ENCODE data around the gene FCHSD2. TPM values are rescaled to one million over a fixed set of nuclear protein-coding genes. Genes with fewer than 3 reads are reported as not detected.
A peak's percentile ranks its signal among the peaks of the same experiment; 100 is the strongest.

The FCHSD2 gene
- total and polyA plus RNA-seq, 2 of the 13 experiments (the other 11 are each of a cell fraction or from before 2014, with no cell fraction given), result 20.5 to 24.8 TPM

DNA sequence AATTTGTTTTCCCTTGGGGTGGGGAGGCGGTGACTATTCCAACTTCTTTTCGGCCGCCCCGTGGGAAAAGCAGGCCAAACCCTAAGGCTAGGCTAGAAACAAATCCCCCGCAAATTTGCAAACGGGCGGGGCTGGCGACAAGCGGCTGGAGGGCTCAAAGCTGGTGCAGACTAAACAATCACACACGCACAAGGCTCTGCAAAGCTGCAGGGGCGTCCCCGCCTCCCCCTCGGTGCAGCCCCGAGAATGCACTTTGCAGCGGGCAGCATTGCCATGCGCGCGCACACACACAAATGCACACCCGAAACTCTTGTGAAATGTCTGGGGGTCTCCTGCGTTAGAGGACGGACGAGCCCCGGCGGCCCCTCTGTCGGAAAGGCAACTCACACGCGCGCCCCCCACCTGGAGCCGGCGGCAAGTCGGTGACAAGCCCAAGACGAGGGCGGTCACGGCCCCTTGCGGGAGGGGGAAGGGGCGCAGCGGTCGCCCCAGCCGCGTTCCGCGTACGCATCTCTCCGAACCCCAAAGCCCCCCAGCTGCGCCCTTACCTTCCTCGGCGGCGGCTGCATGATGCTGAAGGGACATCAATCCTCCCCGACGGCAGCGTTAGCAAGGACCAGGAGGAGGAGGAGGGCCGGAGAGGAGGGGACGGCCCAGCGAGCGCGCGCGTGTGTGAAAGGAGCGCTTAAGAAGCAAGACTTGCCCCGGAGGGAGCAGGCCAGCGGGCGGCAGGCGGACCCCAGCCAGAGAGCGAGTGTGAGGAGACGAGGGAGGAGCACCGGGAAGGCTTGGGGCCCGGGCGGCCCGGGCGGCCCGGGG is 600 bp downstream of the FCHSD2 start (continued):
- TF ChIP-seq, protein P1, sequence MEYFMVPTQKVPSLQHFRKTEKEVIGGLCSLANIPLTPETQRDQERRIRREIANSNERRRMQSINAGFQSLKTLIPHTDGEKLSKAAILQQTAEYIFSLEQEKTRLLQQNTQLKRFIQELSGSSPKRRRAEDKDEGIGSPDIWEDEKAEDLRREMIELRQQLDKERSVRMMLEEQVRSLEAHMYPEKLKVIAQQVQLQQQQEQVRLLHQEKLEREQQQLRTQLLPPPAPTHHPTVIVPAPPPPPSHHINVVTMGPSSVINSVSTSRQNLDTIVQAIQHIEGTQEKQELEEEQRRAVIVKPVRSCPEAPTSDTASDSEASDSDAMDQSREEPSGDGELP (IDR thresholded peaks at IDR 0.05; ENCODE audit: borderline replicate concordance, low read depth), result no peak
- TF ChIP-seq, protein P2, sequence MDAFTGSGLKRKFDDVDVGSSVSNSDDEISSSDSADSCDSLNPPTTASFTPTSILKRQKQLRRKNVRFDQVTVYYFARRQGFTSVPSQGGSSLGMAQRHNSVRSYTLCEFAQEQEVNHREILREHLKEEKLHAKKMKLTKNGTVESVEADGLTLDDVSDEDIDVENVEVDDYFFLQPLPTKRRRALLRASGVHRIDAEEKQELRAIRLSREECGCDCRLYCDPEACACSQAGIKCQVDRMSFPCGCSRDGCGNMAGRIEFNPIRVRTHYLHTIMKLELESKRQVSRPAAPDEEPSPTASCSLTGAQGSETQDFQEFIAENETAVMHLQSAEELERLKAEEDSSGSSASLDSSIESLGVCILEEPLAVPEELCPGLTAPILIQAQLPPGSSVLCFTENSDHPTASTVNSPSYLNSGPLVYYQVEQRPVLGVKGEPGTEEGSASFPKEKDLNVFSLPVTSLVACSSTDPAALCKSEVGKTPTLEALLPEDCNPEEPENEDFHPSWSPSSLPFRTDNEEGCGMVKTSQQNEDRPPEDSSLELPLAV (CRISPR knock-in tag; conservative IDR thresholded peaks at IDR 0.05; ENCODE audit: low read depth), result no peak
- TF ChIP-seq AKAP8 (CRISPR knock-in tag; IDR thresholded peaks at IDR 0.05) (peak; percentile 64; the same call in 1 of the 2 replicates), ZNF354B (CRISPR knock-in tag; IDR thresholded peaks at IDR 0.05) (no peak), NR2F2 (IDR thresholded peaks at IDR 0.05; ENCODE audit: borderline replicate concordance, low read depth) (no peak), ELF3 (CRISPR knock-in tag; IDR thresholded peaks at IDR 0.05) (no peak), HOXA9 (CRISPR knock-in tag; IDR thresholded peaks at IDR 0.05; ENCODE audit: borderline replicate concordance) (peak; percentile 59; the same call in 1 of the 2 replicates), HOXA7 (CRISPR knock-in tag; IDR thresholded peaks at IDR 0.05) (peak; percentile 46; the same call in 1 of the 2 replicates), ZSCAN21 (CRISPR knock-in tag; IDR thresholded peaks at IDR 0.05; ENCODE audit: borderline replicate concordance) (peak; percentile 48; the same call in 1 of the 2 replicates), POLR2AphosphoS5 (IDR thresholded peaks at IDR 0.05; ENCODE audit: low read depth, low read length) (peak; percentile 43; the same call in 1 of the 2 replicates), AGO2 (optimal IDR thresholded peaks at IDR 0.05; ENCODE audit: low read depth, low read length) (peak; percentile 93), ZNF563 (CRISPR knock-in tag; IDR thresholded peaks at IDR 0.05) (no peak; the same call in 1 of the 2 replicates), ZNF543 (CRISPR knock-in tag; IDR thresholded peaks at IDR 0.05) (peak; percentile 28; the same call in 1 of the 2 replicates), POGZ (CRISPR knock-in tag; IDR thresholded peaks at IDR 0.05) (no peak)
- TF ChIP-seq, protein P3, sequence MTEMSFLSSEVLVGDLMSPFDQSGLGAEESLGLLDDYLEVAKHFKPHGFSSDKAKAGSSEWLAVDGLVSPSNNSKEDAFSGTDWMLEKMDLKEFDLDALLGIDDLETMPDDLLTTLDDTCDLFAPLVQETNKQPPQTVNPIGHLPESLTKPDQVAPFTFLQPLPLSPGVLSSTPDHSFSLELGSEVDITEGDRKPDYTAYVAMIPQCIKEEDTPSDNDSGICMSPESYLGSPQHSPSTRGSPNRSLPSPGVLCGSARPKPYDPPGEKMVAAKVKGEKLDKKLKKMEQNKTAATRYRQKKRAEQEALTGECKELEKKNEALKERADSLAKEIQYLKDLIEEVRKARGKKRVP (CRISPR knock-in tag; IDR thresholded peaks at IDR 0.05), result no peak
- TF ChIP-seq, protein P4, sequence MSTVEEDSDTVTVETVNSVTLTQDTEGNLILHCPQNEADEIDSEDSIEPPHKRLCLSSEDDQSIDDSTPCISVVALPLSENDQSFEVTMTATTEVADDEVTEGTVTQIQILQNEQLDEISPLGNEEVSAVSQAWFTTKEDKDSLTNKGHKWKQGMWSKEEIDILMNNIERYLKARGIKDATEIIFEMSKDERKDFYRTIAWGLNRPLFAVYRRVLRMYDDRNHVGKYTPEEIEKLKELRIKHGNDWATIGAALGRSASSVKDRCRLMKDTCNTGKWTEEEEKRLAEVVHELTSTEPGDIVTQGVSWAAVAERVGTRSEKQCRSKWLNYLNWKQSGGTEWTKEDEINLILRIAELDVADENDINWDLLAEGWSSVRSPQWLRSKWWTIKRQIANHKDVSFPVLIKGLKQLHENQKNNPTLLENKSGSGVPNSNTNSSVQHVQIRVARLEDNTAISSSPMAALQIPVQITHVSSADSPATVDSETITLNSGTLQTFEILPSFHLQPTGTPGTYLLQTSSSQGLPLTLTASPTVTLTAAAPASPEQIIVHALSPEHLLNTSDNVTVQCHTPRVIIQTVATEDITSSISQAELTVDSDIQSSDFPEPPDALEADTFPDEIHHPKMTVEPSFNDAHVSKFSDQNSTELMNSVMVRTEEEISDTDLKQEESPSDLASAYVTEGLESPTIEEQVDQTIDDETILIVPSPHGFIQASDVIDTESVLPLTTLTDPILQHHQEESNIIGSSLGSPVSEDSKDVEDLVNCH (CRISPR knock-in tag; IDR thresholded peaks at IDR 0.05), result 0 out of 2 replicates have a peak, but pooled peaks have one; percentile 33
- TF ChIP-seq, protein P5, sequence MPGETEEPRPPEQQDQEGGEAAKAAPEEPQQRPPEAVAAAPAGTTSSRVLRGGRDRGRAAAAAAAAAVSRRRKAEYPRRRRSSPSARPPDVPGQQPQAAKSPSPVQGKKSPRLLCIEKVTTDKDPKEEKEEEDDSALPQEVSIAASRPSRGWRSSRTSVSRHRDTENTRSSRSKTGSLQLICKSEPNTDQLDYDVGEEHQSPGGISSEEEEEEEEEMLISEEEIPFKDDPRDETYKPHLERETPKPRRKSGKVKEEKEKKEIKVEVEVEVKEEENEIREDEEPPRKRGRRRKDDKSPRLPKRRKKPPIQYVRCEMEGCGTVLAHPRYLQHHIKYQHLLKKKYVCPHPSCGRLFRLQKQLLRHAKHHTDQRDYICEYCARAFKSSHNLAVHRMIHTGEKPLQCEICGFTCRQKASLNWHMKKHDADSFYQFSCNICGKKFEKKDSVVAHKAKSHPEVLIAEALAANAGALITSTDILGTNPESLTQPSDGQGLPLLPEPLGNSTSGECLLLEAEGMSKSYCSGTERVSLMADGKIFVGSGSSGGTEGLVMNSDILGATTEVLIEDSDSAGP (CRISPR knock-in tag; IDR thresholded peaks at IDR 0.05; ENCODE audit: borderline replicate concordance), result peak; percentile 52; the same call in 1 of the 2 replicates
